NB4 (cell line): ENCODE data around the gene MOB1B.

ENCODE experiments used
- MYC ChIP-seq: IDR thresholded peaks from 2 replicates; pipeline ENCODE4 v1.6.1; 2011; ENCODE audit warnings: low read depth, low read length
- POLR2A ChIP-seq: IDR thresholded peaks from 2 replicates; pipeline ENCODE4 v1.6.1; 2011; ENCODE audit warnings: mild to moderate bottlenecking; ENCODE audit not compliant: insufficient read length; ENCODE audit errors: extremely low read depth
- TF ChIP-seq, protein P1 (sequence below): IDR thresholded peaks from 2 replicates; pipeline ENCODE4 v1.6.1; 2011; ENCODE audit warnings: low read depth, low read length
- TF ChIP-seq, protein P2 (sequence below): IDR thresholded peaks from one replicate; pipeline ENCODE4 v1.5.1; 2012; ENCODE audit warnings: low read depth, low read length

DNA sequence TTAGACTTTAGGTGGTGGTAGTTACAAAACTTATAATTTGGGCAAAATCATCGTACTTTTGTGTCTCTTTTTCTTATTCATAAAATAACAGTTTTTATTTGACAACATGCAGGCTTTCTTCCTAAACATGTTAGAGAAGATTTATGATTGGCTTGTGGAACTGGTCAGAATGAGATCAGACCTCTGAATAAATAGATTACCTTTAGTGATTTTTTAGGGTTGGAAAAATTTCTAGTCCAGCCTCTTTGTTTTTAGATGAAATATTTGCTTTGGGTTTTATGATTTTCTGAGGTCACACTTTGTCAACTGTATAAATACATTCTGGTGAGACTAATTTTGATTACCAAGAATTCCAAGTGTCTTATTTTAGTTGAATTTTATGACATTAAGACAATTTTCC is 29.2 kb downstream of the MOB1B start:
- TF ChIP-seq, protein P1, sequence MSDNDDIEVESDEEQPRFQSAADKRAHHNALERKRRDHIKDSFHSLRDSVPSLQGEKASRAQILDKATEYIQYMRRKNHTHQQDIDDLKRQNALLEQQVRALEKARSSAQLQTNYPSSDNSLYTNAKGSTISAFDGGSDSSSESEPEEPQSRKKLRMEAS = no peak
- TF ChIP-seq, protein P2, sequence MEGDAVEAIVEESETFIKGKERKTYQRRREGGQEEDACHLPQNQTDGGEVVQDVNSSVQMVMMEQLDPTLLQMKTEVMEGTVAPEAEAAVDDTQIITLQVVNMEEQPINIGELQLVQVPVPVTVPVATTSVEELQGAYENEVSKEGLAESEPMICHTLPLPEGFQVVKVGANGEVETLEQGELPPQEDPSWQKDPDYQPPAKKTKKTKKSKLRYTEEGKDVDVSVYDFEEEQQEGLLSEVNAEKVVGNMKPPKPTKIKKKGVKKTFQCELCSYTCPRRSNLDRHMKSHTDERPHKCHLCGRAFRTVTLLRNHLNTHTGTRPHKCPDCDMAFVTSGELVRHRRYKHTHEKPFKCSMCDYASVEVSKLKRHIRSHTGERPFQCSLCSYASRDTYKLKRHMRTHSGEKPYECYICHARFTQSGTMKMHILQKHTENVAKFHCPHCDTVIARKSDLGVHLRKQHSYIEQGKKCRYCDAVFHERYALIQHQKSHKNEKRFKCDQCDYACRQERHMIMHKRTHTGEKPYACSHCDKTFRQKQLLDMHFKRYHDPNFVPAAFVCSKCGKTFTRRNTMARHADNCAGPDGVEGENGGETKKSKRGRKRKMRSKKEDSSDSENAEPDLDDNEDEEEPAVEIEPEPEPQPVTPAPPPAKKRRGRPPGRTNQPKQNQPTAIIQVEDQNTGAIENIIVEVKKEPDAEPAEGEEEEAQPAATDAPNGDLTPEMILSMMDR = no peak
- TF ChIP-seq MYC (no peak), POLR2A (no peak)
